ENCODE measurements around the gene C19orf12. TPM values are rescaled to one million over a fixed set of nuclear protein-coding genes. Genes with fewer than 3 reads are reported as not detected.

C19orf12 gene
- total RNA-seq, 1 experiment from 2014 or later, result 15.5 TPM

DNA sequence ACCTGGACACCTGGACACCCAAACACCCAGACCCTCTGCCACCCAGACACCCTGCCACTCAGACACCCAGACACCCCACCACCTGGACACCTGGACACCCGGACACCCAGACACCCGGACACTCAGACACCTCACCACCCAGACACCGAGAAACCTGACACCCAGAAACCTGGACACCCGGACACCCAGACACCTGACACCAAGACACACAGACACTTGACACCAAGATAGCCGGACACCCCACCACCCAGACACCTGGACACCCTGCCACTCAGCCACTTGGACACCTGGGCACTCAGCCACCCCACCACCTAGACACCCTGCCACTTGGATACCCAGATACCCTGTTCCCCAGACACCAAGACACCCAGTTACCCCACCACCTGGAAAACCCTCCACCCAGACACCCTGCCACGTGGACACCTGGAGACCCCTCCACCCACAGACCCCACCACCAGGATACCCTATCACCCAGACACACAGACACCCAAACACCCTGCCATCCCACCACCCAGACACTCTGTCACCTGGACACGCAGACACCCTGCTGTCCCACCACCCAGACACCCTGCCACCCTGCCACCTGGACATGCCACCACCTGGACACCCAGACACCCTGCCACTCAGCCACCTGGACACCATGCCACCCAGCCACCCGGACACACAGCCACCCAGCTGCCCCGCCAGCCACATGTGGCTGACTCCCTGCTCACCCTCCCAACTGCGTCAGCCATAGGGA, 17.4 kb downstream of the C19orf12 start (continued):
- no peak for TF ChIP-seq ZNF532 (CRISPR knock-in tag; IDR thresholded peaks at IDR 0.05; ENCODE audit: borderline replicate concordance)
- no peak for TF ChIP-seq FOXK1 (CRISPR knock-in tag; IDR thresholded peaks at IDR 0.05)
- no peak for TF ChIP-seq ZNF671 (CRISPR knock-in tag; IDR thresholded peaks at IDR 0.05)
- no peak for TF ChIP-seq CREM (CRISPR knock-in tag; IDR thresholded peaks at IDR 0.05)
- no peak for TF ChIP-seq NR1H2 (CRISPR knock-in tag; IDR thresholded peaks at IDR 0.05)
- TF ChIP-seq, protein P1, sequence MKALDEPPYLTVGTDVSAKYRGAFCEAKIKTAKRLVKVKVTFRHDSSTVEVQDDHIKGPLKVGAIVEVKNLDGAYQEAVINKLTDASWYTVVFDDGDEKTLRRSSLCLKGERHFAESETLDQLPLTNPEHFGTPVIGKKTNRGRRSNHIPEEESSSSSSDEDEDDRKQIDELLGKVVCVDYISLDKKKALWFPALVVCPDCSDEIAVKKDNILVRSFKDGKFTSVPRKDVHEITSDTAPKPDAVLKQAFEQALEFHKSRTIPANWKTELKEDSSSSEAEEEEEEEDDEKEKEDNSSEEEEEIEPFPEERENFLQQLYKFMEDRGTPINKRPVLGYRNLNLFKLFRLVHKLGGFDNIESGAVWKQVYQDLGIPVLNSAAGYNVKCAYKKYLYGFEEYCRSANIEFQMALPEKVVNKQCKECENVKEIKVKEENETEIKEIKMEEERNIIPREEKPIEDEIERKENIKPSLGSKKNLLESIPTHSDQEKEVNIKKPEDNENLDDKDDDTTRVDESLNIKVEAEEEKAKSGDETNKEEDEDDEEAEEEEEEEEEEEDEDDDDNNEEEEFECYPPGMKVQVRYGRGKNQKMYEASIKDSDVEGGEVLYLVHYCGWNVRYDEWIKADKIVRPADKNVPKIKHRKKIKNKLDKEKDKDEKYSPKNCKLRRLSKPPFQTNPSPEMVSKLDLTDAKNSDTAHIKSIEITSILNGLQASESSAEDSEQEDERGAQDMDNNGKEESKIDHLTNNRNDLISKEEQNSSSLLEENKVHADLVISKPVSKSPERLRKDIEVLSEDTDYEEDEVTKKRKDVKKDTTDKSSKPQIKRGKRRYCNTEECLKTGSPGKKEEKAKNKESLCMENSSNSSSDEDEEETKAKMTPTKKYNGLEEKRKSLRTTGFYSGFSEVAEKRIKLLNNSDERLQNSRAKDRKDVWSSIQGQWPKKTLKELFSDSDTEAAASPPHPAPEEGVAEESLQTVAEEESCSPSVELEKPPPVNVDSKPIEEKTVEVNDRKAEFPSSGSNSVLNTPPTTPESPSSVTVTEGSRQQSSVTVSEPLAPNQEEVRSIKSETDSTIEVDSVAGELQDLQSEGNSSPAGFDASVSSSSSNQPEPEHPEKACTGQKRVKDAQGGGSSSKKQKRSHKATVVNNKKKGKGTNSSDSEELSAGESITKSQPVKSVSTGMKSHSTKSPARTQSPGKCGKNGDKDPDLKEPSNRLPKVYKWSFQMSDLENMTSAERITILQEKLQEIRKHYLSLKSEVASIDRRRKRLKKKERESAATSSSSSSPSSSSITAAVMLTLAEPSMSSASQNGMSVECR (CRISPR knock-in tag; IDR thresholded peaks at IDR 0.05; ENCODE audit: borderline replicate concordance), result no peak
- TF ChIP-seq HMGA2 (CRISPR knock-in tag; IDR thresholded peaks at IDR 0.05), result no peak
- TF ChIP-seq, protein P2, sequence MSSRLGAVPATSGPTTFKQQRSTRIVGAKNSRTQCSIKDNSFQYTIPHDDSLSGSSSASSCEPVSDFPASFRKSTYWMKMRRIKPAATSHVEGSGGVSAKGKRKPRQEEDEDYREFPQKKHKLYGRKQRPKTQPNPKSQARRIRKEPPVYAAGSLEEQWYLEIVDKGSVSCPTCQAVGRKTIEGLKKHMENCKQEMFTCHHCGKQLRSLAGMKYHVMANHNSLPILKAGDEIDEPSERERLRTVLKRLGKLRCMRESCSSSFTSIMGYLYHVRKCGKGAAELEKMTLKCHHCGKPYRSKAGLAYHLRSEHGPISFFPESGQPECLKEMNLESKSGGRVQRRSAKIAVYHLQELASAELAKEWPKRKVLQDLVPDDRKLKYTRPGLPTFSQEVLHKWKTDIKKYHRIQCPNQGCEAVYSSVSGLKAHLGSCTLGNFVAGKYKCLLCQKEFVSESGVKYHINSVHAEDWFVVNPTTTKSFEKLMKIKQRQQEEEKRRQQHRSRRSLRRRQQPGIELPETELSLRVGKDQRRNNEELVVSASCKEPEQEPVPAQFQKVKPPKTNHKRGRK (CRISPR knock-in tag; IDR thresholded peaks at IDR 0.05; ENCODE audit: borderline replicate concordance), result no peak
- no peak for TF ChIP-seq ZNF138 (CRISPR knock-in tag; conservative IDR thresholded peaks at IDR 0.05)
- no peak for TF ChIP-seq IRF2 (CRISPR knock-in tag; IDR thresholded peaks at IDR 0.05; ENCODE audit: borderline replicate concordance, low read depth)
- no peak for TF ChIP-seq ESRRA (CRISPR knock-in tag; IDR thresholded peaks at IDR 0.05; ENCODE audit: borderline replicate concordance)

DNA sequence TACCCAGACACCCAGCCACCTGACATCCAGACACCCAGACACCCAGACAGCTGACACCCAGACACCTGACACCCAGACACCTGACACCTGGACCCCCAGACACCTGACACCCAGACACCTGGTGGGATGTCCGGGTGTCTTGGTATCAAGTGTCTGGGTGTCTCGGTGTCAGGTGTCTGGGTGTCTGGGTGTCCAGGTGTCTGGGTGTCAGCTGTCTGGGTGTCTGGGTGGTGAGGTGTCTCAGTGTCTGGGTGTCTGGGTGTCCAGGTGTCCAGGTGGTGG, 18.6 kb downstream of the C19orf12 start:
- POLR2A ChIA-PET, result no interaction called here
- ATAC-seq, result no peak
- Mint-ChIP-seq H3K36me3 (peaks cover 3% of the 10 kb centered on the region; the same call in 1 of the 2 replicates), H3K27me3 (ENCODE audit: low read depth) (no peaks in the 10 kb centered on the region), H3K4me3 (no peak overlapping the region), H3K9me3 (no peaks in the 10 kb centered on the region), H3K27ac (no peak overlapping the region), H3K4me1 (no peaks in the 10 kb centered on the region; the same call in 1 of the 2 replicates)
- DNase-seq (ENCODE audit: low spot score), result no peak
- CTCF ChIA-PET, result no interaction called here
- TF ChIP-seq, protein P3, sequence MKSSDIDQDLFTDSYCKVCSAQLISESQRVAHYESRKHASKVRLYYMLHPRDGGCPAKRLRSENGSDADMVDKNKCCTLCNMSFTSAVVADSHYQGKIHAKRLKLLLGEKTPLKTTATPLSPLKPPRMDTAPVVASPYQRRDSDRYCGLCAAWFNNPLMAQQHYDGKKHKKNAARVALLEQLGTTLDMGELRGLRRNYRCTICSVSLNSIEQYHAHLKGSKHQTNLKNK (CRISPR knock-in tag; IDR thresholded peaks at IDR 0.05), result no peak
- TF ChIP-seq FOXP4 (CRISPR knock-in tag; IDR thresholded peaks at IDR 0.05) (no peak), TP53 (CRISPR knock-in tag; IDR thresholded peaks at IDR 0.05) (no peak), EMX1 (CRISPR knock-in tag; IDR thresholded peaks at IDR 0.05) (no peak), KAT7 (CRISPR knock-in tag; IDR thresholded peaks at IDR 0.05; ENCODE audit: borderline replicate concordance) (no peak), ETV6 (CRISPR knock-in tag; IDR thresholded peaks at IDR 0.05) (no peak), JAZF1 (CRISPR knock-in tag; IDR thresholded peaks at IDR 0.05) (no peak), MXD4 (CRISPR knock-in tag; IDR thresholded peaks at IDR 0.05; ENCODE audit: borderline replicate concordance) (no peak), NFYB (CRISPR knock-in tag; conservative IDR thresholded peaks at IDR 0.05; ENCODE audit: low read depth) (no peak)
- TF ChIP-seq, protein P4, sequence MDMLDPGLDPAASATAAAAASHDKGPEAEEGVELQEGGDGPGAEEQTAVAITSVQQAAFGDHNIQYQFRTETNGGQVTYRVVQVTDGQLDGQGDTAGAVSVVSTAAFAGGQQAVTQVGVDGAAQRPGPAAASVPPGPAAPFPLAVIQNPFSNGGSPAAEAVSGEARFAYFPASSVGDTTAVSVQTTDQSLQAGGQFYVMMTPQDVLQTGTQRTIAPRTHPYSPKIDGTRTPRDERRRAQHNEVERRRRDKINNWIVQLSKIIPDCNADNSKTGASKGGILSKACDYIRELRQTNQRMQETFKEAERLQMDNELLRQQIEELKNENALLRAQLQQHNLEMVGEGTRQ (CRISPR knock-in tag; IDR thresholded peaks at IDR 0.05), result no peak
- TF ChIP-seq, protein P5, sequence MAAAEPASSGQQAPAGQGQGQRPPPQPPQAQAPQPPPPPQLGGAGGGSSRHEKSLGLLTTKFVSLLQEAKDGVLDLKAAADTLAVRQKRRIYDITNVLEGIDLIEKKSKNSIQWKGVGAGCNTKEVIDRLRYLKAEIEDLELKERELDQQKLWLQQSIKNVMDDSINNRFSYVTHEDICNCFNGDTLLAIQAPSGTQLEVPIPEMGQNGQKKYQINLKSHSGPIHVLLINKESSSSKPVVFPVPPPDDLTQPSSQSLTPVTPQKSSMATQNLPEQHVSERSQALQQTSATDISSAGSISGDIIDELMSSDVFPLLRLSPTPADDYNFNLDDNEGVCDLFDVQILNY (CRISPR knock-in tag; IDR thresholded peaks at IDR 0.05), result no peak
